Brain microvascular endothelial cell (primary cell): ENCODE measurements around the gene IGF2BP1.

Source experiments
- DNase-seq: peaks from one replicate; pipeline ENCODE4 v3.0.0-alpha.2; 2020
- H3K27ac ChIP-seq: fragments of 250-450 bp; sonication (Bioruptor Pico); 2 replicates; pipeline ENCODE4 v1.5.1; 2020; ENCODE audit warnings: mild to moderate bottlenecking, moderate library complexity
- H3K27me3 ChIP-seq: fragments of 250-450 bp; sonication (Bioruptor Pico); replicated peaks from 2 replicates; pipeline ENCODE4 v1.5.1; 2020; ENCODE audit warnings: mild to moderate bottlenecking
- H3K36me3 ChIP-seq: fragments of 250-450 bp; sonication (Bioruptor Pico); replicated peaks from 2 replicates; pipeline ENCODE4 v1.5.1; 2020; ENCODE audit warnings: mild to moderate bottlenecking
- H3K4me3 ChIP-seq: 2 replicates; pipeline ENCODE4 v1.5.1; 2011; ENCODE audit warnings: low read depth, mild to moderate bottlenecking, control low read depth, low read length, moderate library complexity
- CTCF ChIP-seq: IDR thresholded peaks from 2 replicates; pipeline ENCODE4 v1.5.1; 2011; ENCODE audit warnings: low read depth, mild to moderate bottlenecking, moderate library complexity, low read length, control low read depth, inconsistent platforms; ENCODE audit errors: missing control alignments
- in situ Hi-C: cut with HindIII; loops from 2 replicates; pipeline ENCODE4 v1.10.0; 2017; ENCODE audit warnings: low sequenced_read_pairs, low pct_ligation_motif_present

IGF2BP1 gene

GRCh38 chr17:49071106-49071505 is 73.9 kb downstream of the IGF2BP1 start:
- Histone ChIP-seq H3K4me3 (no peak overlapping the region), H3K27me3 (no peaks in the 10 kb centered on the region), H3K36me3 (no peaks in the 10 kb centered on the region), H3K27ac (no peak overlapping the region)
- in situ Hi-C loops, result no loop called here
- DNase-seq, result no peak
- TF ChIP-seq CTCF, result no peak

- in situ Hi-C loops, result no loop called here
- DNase-seq, result no peak
- Histone ChIP-seq H3K36me3 (no peaks in the 10 kb centered on the region), H3K4me3 (no peak overlapping the region), H3K27ac (no peak overlapping the region), H3K27me3 (no peaks in the 10 kb centered on the region)
- no peak for TF ChIP-seq CTCF
Measured at GRCh38 chr17:49074851-49075540, 77.8 kb downstream of the IGF2BP1 start.

- in situ Hi-C loops, result no loop called here
- DNase-seq, result peak; percentile 96
- no peaks in the 10 kb centered on the region for H3K36me3 ChIP-seq
- H3K27me3 ChIP-seq, result no peaks in the 10 kb centered on the region
- no peak overlapping the region for H3K4me3 ChIP-seq
- TF ChIP-seq CTCF, result no peak
- H3K27ac ChIP-seq, result peak overlapping the region; percentile 88
Measured at GRCh38 chr17:49076573-49077384, 79.6 kb downstream of the IGF2BP1 start.

- H3K36me3 ChIP-seq, result no peaks in the 10 kb centered on the region
- H3K27ac ChIP-seq, result no peak overlapping the region
- TF ChIP-seq CTCF, result no peak
- H3K27me3 ChIP-seq, result no peaks in the 10 kb centered on the region
- in situ Hi-C loops, result no loop called here
- DNase-seq, result no peak
- H3K4me3 ChIP-seq, result no peak overlapping the region
Measured at GRCh38 chr17:49078248-49078647, 81.1 kb downstream of the IGF2BP1 start.

GRCh38 chr17:49079840-49080663 is 82.9 kb downstream of the IGF2BP1 start:
- in situ Hi-C loops, result no loop called here
- Histone ChIP-seq H3K36me3 (no peaks in the 10 kb centered on the region), H3K4me3 (no peak overlapping the region), H3K27me3 (no peaks in the 10 kb centered on the region), H3K27ac (no peak overlapping the region)
- no peak for TF ChIP-seq CTCF
- DNase-seq, result no peak
